Measurements from ENCODE around the gene PACS1.

GRCh38 chr11:66262191-66262590, 192.1 kb downstream of the PACS1 start:
- TF ChIP-seq, protein P1, sequence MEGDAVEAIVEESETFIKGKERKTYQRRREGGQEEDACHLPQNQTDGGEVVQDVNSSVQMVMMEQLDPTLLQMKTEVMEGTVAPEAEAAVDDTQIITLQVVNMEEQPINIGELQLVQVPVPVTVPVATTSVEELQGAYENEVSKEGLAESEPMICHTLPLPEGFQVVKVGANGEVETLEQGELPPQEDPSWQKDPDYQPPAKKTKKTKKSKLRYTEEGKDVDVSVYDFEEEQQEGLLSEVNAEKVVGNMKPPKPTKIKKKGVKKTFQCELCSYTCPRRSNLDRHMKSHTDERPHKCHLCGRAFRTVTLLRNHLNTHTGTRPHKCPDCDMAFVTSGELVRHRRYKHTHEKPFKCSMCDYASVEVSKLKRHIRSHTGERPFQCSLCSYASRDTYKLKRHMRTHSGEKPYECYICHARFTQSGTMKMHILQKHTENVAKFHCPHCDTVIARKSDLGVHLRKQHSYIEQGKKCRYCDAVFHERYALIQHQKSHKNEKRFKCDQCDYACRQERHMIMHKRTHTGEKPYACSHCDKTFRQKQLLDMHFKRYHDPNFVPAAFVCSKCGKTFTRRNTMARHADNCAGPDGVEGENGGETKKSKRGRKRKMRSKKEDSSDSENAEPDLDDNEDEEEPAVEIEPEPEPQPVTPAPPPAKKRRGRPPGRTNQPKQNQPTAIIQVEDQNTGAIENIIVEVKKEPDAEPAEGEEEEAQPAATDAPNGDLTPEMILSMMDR (conservative IDR thresholded peaks at IDR 0.05), result no peak
- TF ChIP-seq ZFX (IDR thresholded peaks at IDR 0.05), result no peak
